T-helper 2 cell (primary cell): ENCODE results near the gene ACOX1.
"Not testable (repeated sequence)": the region's sequence is repeated elsewhere in the genome, so short reads cannot be mapped to it uniquely, and the experiment has no call there.

ENCODE experiments used
- DNase-seq, 5 experiments: peaks; one replicate each; pipeline versions ENCODE4 v3.0.0 to v3.0.0-alpha.2; 2012 to 2022

ACOX1 gene

DNA sequence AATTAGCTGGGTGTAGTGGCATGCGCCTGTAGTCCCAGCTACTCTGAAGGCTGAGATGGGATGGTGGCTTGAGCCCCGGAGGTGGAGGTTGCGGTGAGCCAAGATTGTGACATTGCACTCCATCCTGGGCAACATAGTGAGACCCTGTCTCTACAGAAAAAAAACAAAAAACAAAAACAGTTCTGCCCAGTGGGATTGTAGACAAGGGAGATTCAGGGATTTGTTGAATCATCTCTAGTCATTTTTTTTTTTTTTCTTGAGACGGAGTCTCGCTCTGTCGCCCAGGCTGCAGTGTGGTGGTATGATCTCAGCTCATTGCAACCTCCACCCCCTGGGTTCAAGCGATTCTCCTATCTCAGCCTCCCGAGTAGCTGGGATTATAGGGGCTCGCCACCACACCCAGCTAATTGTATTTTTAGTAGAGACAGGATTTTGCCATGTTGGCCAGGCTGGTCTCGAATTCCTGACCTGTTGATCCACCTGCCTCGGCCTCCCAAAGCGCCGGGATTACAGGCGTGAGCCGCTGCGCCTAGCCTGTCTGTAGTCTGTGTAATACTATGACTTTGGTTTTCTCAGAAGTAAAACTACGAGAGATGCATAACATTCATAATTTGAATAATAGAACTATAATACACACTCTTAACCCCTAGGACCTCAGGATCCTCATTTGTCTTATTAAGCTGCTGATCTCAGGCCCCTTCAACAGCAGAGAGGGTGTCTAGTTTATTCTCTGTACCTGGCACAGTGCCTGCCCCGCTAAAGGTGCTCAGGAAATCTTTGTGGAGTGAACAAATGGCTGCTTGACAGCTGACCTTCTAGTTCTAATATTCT is 1.4 kb upstream of the ACOX1 start:
- DNase-seq: no peak

DNA sequence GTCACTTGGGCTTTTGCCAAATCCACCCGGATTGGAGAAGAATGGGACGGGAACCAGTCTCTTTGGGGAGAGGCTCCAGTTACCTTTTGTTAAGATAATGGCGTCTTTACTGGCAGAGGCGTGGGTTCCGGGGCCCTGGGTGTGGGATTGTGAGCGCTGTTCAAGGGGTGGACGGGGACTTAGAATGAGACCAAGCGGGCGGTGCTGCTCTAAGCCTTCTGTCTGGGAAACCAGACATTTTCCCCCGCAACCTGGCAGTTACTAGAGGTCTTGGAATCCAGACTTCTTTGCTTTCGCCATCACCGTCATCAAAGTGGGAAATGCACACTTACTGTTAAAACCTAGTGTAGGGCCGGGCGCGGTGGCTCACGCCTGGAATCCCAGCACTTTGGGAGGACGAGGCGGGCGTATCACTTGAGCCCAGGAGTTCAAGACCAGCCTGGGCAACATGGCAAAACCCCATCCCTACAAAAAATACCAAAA is 780 bp upstream of the ACOX1 start:
- DNase-seq: no peak

- no peak for DNase-seq
Measured at GRCh38 chr17:75976175-75976848, 2.7 kb downstream of the ACOX1 start.

DNA sequence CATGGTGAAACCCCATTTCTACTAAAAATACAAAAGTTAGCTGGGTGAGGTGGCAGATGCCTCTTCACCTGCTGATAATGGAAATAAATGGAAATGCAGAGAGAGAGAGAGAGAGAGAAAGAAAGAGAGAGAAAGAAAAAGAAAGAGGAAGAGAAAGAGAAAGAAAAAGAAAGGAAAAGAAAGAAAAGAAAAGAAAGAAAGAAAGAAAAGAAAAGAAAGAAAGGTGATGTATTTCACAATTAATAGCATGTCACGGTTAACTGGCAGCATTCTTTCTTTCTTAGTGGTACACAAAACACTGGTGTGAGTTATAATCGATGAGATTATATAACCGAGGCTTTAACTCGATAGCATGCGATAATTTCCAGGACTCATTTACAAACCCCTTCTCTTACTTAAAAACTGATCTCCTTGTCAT is 3.2 kb downstream of the ACOX1 start:
- no peak for DNase-seq

DNA sequence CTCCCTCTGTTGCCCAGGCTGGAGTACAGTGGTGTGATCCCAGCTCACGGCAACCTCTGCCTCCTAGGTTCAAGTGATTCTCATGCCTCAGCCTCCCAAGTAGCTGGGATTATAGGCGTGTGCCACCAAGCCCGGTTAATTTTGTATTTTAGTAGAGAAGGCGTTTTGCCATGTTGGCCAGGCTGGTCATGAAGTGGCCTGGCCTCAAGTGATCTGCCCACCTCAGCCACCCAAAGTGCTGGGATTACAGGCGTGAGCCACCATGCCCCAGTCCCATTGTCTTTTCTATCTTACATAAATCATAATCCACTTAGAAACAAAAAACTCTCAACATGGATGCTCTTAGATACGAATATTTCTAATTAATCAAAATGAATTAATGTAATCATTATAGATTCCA is 3.8 kb downstream of the ACOX1 start:
- DNase-seq: not testable (repeated sequence)

- no peak for DNase-seq
Measured at GRCh38 chr17:75970626-75971025, 8.3 kb downstream of the ACOX1 start.

DNA sequence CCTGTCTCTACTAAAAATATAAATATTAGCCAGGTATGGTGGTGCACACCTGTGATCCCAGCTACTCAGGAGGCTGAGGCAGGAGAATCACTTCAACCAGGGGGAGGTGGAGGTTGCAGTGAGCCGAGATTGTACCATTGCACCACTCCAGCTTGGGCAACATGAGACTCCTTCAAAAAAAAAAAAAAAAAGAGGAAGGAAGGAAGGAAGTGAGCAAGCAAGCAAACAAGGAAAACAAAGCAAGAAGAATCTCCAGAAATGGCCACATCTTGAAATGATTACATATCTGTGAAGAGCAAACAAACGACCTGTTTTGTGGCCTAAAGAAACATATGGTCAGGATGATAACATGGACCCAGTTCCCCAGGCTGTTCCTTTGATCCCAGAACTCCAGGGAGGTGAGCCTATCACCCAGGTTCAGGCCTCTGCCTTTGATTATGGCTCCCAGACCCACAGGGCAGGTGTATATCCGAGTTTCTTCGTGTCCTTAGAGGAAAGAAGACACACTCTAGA is 8.9 kb downstream of the ACOX1 start:
- DNase-seq: no peak

GRCh38 chr17:75969044-75969443 is 9.9 kb downstream of the ACOX1 start:
- DNase-seq: not testable (repeated sequence)

GRCh38 chr17:75965468-75965867 is 13.5 kb downstream of the ACOX1 start:
- no peak for DNase-seq

GRCh38 chr17:75959839-75960511 is 19.0 kb downstream of the ACOX1 start:
- no peak for DNase-seq

- no peak for DNase-seq
Measured at GRCh38 chr17:75959051-75959838, 19.7 kb downstream of the ACOX1 start.

GRCh38 chr17:75950855-75951554 is 28.0 kb downstream of the ACOX1 start:
- peak in 1 of 5 experiments; percentile 77 for DNase-seq

GRCh38 chr17:75950421-75950820 is 28.5 kb downstream of the ACOX1 start:
- no peak for DNase-seq

- no peak for DNase-seq
Measured at GRCh38 chr17:75945211-75945610, 33.8 kb downstream of the ACOX1 start.

GRCh38 chr17:75943491-75943890 is 35.5 kb downstream of the ACOX1 start:
- DNase-seq: no peak

DNA sequence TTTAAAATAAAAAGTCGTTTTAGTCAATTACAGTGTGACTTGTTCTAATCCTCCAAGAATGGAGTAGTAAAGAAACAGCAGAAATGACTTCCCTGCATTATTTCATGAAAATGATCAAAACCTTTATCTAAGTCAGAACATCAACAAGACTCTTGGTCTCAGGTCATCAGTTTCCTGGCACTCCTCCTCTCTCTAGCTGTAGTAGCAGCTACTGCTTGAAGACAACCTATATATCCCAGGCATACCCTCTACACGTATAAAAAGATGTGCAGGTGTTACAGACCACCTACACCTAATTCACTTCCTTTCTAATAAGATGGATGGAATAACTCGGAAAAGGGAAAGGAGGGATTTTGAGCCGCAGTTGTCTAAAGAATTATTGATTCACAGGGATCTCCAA is 36.5 kb downstream of the ACOX1 start:
- DNase-seq: no peak

DNA sequence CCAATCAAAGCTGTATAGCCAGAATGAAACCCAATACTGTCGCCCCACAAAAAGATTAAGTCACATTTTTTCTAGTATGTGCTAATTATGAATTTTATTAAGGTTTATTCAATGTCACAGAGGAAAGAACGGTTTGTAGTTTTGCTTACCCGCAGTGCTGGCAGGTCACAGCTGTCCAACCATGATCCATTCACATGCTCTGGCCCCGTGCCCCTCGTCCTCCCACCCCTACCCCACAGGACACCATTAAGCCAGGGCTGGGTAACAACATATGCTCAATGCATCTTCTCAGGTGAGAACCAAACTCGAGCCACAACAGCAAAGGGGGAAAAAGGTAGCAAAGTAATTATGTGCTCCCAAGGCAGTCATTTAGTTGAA is 37.5 kb downstream of the ACOX1 start:
- no peak for DNase-seq

DNA sequence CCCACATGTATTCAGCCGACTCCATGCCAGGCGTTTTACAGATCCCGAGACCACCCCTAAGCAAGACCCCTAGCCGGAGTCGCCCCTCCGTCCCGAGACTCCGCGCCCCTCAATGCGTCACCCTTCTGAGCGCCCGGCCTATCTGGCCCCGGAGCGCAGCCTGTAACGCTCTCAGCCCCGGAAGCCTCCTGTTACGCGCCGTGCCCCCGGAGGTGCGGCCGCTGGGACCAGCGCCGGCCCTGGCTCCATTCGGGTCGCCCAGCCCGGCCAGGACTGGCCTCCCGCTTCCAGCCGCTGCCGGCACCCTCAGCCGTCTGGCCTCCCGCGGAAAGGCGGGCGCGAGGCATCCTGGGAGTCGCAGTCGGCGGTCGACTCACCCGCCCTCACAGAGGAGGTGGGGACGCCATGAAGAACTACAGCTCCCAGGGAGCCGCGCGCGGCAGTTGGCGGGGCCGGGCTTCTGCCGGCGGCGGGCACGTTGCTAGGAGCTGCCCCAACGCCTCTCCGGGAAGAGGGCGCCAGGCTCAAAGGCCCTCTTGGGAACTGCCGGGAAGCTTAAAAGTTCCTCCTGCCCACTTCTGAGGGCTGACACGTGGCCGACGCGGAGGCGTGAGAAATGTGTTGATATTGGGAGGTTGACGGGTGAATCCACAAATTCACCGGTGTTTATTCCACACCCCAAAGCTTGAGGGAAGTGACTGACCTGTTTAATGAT is 38.1 kb downstream of the ACOX1 start, which contains the start of gene FBF1:
Gene FBF1 (minus strand): TSS at position 316 of the 715 bp plus-strand sequence. CDS start 2,893 bp downstream, outside the sequence.
- DNase-seq: peak; percentile 79 to 88 (median 84)

GRCh38 chr17:75937652-75938051 is 41.3 kb downstream of the ACOX1 start:
- no peak for DNase-seq

GRCh38 chr17:75933808-75934207 is 45.2 kb downstream of the ACOX1 start:
- DNase-seq: no peak

DNA sequence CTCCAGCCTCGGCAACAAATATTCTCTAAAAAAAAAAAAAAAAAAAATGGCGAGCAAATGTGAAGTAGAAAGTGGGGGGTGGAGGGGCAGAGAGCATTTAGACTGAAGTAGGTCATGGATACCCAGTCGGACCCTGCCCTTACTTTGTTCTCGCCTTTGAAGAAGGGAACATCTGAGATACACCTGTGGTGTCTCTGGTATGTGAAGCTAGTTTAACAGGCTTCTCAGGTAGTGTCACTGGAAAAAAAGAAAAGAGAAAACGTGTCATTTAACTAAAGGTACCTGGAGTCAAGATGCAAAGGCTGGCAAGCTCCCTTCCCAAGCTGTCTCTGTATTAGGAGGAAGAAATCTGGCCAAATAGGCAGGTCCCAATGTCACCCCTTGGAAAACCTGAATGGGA is 46.1 kb downstream of the ACOX1 start:
- no peak for DNase-seq
